GM12875 (cell line): ENCODE results near the gene PTPRU.

Experiments
- H3K4me3 ChIP-seq: one replicate; pipeline ENCODE4 v1.5.1; 2011; ENCODE audit warnings: low read depth, low read length, control low read depth
- TF ChIP-seq, protein P1 (sequence below): IDR thresholded peaks from 2 replicates; pipeline ENCODE4 v1.5.1; 2011; ENCODE audit warnings: low read depth, mild to moderate bottlenecking, control low read depth, inconsistent platforms, low read length, moderate library complexity, borderline replicate concordance; ENCODE audit not compliant: insufficient read depth

PTPRU gene

DNA sequence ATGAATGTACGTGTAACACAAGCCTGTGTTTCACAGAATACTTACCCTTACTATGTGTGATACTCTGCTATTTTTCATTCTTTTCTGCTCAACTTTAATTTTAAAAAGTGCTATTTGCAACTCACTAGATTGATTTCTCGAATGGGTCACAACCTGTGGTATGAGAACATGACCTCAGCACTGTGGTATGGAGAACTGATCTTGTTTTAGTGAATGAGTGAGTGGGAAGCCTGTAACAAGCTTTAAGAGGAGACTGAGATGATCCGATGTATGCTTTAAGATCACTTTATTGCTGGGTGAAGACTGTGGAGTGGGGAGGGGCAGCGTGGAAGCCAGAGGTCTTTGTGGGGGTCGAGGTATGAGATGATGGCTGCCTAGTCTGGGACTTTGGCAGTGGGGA is 27.1 kb upstream of the PTPRU start:
- H3K4me3 ChIP-seq, result no peak overlapping the region
- TF ChIP-seq, protein P1, sequence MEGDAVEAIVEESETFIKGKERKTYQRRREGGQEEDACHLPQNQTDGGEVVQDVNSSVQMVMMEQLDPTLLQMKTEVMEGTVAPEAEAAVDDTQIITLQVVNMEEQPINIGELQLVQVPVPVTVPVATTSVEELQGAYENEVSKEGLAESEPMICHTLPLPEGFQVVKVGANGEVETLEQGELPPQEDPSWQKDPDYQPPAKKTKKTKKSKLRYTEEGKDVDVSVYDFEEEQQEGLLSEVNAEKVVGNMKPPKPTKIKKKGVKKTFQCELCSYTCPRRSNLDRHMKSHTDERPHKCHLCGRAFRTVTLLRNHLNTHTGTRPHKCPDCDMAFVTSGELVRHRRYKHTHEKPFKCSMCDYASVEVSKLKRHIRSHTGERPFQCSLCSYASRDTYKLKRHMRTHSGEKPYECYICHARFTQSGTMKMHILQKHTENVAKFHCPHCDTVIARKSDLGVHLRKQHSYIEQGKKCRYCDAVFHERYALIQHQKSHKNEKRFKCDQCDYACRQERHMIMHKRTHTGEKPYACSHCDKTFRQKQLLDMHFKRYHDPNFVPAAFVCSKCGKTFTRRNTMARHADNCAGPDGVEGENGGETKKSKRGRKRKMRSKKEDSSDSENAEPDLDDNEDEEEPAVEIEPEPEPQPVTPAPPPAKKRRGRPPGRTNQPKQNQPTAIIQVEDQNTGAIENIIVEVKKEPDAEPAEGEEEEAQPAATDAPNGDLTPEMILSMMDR, result no peak

DNA sequence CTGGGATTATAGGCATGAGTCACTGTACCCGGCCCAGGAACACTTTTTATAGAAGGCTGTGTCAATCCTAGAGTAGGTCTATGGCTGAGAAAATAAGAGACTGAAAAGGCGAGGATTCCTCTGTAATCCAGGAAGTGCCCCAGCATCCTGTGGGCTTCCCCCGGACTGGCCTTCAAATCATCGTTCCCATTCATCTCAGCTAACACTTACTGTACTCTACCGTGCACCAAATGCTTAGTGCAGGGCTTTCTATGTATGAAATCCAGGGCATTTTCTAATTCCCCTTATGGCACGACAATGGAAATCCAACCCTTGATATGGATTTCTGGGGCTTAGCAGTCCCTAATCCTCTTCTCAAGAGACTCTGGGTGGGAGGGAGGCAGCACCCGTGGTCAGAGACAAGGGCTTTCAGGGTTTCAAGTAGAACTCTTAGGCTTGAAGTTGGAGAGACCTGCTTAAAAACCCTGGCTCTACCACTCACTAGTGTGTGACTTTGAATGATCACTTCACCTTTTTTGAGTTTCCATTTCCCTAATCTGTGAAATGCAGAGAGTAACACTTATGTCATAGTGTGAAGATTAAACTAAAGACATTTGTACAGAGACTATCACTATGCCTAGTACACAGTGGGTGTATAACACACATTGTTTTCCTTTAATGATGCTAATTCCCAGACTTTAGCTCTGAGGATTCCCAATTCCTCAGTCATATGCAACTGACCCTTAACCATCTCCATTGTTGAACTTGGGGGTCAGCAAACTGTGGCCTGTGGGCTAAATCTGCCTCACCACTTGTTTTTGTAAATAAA is 25.8 kb upstream of the PTPRU start:
- H3K4me3 ChIP-seq, result no peak overlapping the region
- TF ChIP-seq, protein P1, result no peak

DNA sequence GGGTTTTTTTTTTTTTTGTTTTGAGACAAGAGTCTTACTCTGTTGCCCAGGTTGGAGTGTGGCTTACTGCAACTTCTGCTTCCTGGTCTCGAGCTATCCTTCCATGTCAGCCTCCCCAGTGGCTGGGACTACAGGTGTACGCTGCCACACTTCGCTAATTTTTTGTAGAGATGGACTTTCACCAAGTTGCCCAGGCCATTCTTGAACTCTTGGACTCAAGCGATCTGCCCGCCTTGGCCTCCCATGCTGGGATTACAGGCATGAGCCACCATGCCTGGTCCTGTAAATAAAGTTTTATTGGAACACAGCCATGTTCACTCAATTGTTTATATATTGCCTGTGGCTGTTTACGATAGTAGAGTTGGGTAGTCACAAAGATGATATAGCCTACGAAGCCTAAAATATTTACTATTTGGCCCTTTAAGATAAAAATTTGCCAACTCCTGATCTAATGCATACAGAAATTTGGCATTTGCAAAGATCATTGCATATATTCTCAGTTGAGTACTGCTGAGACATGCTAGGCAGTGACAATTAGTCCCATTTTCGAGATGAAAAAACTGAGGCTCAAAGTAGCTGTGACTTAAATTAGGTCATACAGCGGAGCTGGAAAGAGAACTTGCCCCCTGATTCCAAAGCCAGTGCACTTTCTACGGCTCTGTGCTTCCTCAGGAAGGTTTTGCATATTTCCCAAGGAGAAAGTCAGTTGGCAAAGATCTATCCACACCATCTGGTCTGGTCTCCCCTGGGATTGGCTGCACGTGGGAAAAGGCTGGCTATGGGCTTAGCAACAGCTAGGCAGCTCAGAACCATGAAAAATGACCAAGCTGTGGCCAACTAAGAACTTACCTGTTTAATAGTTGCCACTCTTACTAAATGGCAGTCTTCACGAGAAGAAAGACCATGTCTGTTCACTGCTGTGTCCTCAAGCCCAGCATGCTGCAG is 25.0 kb upstream of the PTPRU start:
- no peak overlapping the region for H3K4me3 ChIP-seq
- TF ChIP-seq, protein P1, result no peak

DNA sequence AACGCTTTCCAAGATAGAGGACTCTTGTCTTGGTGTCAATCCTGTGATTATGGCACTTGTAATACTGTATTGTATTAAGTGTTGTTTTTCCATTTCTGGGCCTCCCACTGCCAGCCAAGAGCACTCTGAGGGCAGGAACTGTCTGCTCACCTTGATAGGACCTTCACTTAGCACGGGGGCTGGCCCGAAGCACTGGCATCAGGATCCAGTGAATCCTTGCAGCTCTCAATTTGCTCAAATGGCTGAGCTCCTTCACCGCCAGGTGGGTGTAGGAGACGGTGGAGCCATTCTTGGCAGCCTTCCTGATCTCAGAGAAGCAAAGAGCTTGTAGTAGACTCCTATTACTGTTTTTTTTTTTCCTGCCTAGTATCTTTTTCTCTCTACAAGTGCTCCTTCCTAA is 23.3 kb upstream of the PTPRU start:
- TF ChIP-seq, protein P1, result no peak
- no peak overlapping the region for H3K4me3 ChIP-seq

DNA sequence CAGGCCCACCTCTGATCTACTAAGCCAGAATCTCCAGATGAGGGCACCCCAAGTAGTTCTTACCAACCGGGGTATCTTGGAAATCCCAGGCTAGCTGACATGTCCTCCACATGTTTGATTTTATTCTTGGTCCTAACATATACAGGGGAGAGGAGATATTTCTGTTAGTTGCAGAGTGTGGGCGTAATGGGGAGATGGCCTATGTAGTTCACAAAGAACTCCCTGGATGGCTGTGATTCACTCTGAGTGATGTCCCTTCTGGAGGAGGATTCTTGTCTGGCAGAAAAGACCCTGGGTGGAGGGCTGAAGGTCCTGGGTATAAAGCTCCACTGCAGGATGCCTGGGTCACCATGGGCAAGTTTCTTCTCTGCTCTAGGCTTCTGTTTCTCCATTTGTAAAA is 18.7 kb upstream of the PTPRU start:
- TF ChIP-seq, protein P1, result no peak
- no peak overlapping the region for H3K4me3 ChIP-seq

DNA sequence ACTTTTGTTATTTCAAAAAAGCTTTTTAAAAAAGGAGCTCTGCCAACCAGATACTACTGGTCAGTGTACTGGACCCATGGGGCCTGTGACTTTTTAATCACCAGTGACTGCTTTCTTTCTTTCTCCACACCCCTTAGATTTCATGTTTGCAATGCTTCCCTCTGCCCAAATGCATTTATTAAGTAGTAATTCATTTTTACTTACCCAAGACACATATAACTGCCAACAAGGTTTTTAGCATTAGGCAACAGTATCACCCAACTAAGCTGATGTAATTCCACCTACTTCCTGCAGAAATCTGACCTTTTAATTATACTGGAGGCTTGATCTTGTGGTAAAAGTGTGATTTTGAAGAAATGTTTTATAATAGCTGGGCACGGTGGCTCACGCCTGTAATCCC is 18.1 kb upstream of the PTPRU start:
- no peak overlapping the region for H3K4me3 ChIP-seq
- TF ChIP-seq, protein P1, result no peak
